GM18951 (cell line): ENCODE measurements around the gene RAD18.

Experiments used
- POLR2A ChIP-seq: IDR thresholded peaks from 4 replicates; pipeline ENCODE4 v1.6.1; 2011; ENCODE audit warnings: mild to moderate bottlenecking; ENCODE audit not compliant: insufficient read length, insufficient read depth; ENCODE audit errors: extremely low read depth
- in situ Hi-C: fragments of 300-500 bp; cut with MboI; formaldehyde crosslinking; loops from one replicate; pipeline ENCODE4 v1.12.0; 2022; ENCODE audit warnings: low sequenced_read_pairs, mixed read lengths, inconsistent platforms; ENCODE audit not compliant: unreplicated experiment

Gene RAD18

DNA sequence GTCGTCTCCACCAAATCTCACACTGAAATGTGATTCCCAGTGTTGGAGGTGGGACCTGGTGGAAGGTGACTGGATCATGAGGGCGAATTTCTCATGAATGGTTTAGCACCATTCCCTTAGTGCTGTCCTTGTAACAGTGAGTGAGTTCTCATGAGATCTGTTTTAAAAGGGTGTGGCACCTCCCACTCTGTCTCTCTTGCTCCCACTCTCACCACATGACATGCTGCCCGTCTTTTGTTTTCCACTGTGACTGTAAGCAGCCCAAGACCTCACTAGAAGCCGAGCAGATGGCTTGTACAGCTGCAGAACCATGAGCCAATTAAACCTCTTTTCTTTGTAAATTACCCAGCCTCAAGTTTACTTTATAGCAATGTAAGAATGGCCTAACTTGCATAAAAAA lies 21.2 kb downstream of the RAD18 start:
- in situ Hi-C loops, result no loop called here
- no peak for TF ChIP-seq POLR2A

DNA sequence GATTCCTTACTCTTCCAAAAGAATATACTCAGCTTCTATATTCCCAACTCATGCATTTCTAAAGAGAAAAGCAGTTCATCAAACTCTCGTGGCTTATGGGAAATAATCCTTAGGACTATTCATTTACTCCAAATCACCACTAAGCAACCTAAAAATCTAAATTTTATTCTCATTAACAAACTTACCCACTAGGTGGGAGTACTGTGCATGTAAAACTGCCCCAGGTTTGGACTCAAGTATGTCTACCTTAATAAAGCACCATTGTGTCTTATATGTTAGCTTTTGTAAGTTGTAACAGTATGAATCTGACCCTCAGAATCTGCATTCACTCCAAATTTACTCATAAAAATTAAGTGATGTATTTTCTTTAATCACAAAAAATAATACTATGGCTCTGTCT lies 25.3 kb downstream of the RAD18 start:
- no peak for TF ChIP-seq POLR2A
- in situ Hi-C loops, result no loop called here

DNA sequence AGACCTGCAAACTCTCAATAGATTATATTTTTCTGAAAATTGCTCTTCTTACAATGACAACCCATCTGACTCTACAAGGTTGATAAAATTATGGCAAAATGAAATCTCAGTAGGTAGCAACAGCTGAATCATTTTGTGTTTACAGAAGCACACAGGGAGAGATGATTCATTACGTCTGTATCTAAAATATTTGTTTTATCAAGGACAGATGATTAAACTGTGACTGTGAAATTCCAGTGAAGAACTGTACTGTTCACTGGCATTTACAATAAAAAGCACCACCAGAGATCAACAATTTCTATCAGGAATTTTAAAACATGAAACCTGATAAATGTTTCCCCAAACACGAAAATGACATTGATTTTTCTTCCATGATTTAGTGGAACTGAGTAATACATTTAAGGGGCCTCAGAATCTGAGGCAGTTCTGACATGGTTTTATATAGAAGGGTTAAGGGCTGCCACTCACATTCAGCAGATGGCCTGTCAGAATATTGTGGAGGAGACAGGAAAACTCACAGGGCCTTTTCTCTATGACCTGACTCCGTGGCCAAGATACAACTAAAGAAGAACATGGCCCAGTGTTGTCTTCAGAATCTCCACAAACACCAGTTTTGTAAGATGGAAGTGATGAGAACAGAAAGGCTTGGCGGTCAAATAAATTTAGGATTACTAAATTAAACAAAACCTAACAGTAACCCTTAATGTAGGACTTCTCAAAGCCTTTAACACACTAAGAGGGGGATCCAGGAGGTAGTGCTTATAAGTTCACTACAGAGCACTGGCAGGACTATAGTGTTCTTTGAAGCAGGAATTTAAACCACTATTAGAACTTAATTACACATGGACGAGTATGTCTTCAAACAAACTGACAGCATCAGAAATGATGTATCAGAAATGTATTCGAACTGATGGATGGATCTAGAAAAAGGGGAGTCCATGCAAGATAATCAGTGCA lies 25.9 kb downstream of the RAD18 start:
- TF ChIP-seq POLR2A, result no peak
- in situ Hi-C loops, result no loop called here

DNA sequence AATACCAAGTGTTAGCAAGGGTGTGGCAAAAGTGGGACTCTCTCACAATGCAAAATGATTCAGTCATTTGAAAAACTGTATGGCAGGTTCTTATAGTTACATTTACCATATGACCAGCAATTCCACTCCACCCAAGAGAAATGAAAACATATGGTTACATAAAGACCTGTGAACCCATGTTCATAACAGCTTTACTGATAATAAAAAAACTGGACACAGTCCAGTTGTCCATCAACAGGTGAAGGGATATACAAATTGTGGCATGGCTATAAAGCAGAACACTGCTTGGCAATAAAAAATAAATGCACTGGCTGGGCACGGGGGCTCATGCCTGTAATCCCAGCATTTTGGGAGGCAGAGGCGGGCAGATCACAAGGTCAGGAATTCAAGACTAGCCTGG lies 30.8 kb downstream of the RAD18 start:
- no peak for TF ChIP-seq POLR2A
- in situ Hi-C loops, result no loop called here

DNA sequence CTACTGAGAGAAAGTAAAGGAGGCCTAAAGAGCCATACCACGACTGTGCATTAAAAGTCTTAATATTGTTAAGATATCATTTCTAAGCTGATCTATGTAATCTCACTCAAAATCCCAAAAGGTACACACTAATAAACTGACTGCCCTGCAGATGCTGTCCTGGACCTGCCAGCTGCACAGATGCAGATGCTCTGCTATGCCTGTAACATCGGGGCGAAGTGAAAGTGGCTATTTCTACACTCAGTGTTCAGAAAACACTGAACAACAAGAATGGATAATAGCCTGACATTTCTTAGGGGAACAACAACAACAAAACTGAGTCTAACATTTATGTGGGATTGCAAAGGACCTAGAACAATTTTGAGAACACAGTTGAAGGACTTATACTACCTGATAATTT lies 31.9 kb downstream of the RAD18 start:
- in situ Hi-C loops, result no loop called here
- TF ChIP-seq POLR2A, result no peak

DNA sequence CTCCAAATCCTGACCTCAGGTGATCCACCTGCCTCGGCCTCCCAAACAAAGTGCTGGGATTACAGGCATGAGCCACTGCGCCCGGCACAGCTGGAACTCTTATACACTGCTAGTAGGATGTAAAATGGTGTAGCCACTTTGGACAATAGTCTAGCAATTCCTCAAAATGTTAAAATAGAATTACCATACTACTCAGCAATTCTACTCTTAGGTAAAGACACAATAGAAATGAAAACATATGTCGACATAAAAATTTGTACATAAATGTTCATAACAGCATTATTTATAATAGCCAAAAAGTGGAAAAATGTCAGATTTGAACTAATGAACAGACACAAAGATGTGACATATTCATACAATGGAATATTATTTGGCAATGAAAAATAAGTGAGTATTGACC lies 33.4 kb downstream of the RAD18 start:
- no peak for TF ChIP-seq POLR2A
- in situ Hi-C loops, result no loop called here

DNA sequence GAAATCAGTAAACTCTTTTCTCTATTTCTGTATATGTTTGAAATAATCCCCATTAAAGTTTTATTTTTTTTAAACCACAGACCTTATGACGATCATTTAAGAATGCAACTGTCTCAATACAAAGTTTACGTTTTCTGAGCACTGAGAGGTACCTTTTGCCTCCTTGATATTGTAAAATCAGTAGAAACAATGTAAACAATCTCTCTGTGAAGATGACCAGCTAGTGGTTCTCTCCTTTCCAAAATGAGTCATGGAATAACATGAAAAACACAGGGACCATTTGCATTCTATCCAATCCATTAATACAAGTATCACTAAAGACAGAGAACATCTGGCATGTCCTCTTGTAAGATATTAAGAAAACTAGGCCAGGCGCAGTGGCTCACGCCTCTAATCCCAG lies 48.8 kb downstream of the RAD18 start:
- in situ Hi-C loops, result no loop called here
- TF ChIP-seq POLR2A, result no peak

DNA sequence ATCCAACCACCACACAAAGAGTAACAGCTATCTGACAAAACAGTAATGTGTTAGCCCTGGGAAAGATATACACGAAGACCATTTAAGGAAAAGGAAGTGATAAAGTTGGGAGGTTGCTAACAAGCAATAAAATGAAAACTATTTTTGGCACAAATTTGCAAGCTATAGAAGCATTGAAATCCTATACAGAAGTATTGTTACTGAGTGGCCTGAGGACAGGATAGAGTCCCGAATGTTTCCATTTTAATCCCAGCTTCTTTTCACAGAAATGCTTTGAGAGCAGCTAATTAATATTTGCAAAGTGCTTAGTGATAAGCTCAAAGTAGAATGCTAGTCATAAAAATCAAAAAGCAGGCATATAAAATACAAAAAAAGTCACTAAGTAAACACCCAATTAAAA lies 51.5 kb downstream of the RAD18 start:
- TF ChIP-seq POLR2A, result no peak
- in situ Hi-C loops, result no loop called here

DNA sequence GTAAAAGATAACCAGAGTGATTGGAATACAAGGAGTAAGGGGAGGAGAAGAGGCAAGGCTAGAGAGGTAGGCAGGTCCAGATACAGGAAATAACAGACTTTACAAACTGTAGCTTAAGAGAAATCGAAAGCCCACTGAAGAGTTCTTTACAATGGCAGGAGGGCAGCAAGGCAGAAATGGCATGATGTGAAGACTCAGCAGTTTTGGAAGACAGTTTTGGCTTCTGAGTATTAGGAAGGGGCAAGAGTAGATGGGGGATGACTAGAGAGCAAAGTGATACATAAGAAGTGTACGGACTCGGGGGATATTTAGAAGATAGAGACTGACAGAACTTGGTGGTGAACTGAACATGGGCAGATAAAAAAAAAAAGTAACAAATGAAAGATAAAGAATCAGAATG lies 54.1 kb downstream of the RAD18 start:
- in situ Hi-C loops, result no loop called here
- no peak for TF ChIP-seq POLR2A

DNA sequence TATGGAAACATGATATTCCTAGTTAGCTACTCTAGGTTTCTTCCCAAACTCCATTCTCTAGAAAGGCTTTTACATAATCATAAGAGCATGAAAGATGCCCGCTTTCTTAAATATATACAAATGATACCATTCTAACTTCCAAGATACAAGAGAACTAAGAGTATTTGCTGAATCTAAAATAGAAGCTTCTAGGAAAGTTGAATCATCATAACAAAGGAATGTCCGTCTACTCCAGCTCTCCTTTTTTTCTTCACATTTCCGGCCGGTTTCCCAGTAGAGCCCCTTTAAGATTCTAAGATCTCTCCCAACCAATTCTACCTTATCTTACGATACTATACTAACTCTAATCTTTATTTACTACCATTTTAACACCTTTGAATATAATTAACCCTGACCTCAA lies 60.1 kb downstream of the RAD18 start:
- in situ Hi-C loops, result no loop called here
- no peak for TF ChIP-seq POLR2A

DNA sequence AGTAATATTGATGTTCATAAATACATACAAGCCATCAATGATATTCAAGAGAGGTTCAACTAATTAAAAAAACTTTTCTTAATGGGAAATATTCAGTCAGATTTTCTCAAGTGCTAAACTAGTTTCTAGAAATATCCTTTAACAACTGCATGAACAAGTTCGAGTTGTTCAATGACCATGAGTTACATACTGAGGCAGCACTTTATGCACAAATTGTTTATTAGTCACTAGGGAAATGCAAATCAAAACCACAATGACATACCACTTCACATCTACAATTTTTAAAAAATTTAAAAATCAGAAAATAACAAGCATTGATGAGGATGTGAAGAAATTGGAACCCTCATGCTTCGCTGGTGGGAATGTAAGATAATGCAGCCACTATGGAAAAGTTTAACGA lies 62.4 kb downstream of the RAD18 start:
- TF ChIP-seq POLR2A, result no peak
- in situ Hi-C loops, result no loop called here

DNA sequence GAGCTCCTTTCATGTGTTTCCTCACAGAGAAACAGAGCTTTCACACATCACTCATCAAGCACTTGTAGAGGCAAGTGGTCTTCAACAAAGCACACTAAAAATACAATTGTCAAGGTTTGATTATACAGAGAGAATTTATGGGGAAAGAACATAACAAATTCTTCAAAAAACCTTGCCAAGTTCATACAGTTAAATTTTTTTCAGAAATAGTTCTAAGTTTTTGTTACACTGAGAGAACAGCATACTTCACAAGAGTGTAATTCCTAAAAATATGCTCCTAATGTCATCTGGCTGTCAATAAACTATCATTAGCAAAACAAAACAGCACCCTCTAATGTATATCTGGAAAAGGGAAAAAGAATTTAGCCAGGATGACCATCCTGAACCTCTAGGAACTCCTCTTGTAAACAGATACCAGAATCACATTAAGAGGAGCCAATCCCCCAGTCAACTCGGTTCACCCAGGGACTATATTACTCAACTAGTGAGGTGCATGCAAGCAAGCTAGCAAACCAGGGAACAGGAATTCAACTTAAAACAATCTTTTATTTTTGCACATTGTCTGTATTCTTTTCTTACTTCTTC lies 63.3 kb downstream of the RAD18 start:
- in situ Hi-C loops, result no loop called here
- TF ChIP-seq POLR2A, result no peak

DNA sequence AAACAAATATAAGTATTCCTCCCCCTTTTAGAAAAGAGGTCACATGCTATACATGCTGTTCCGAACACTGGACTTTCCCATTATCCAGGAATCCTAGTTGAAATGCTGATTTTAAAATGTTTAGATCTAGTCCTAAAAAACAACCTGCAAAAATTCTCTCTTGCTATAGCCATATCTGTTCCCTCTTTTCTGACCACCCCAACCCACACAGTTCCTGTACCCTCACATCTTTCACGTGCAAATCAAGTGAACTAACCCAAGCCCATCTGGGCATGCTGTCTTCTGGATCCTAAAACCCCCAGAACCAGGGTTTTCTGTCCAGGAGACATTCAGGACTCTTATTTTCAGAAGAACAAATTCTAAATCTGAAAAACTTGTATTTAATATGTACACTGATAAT lies 67.4 kb downstream of the RAD18 start:
- no peak for TF ChIP-seq POLR2A

DNA sequence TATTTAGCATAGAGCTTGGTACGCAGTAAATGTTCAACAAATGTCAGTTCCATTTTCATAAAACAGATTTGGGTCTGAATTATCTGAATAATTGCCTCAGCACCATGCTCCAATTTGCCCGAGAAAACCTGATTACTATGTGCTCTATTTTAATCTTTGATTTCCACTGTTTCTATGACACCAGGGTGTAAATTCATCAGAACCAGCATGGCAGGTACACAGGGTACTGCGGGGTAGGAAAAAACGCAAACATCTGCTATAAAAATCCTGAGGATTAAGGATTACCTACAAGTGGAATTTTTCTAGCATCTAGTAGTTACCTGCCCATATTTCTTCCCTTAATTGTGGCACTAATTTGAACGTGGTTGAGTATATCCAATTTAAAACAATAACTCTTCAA lies 70.3 kb downstream of the RAD18 start:
- no peak for TF ChIP-seq POLR2A
- in situ Hi-C loops, result no loop called here

More for the DNA sequence above, 67.4 kb downstream of the RAD18 start:
- in situ Hi-C loops, result no loop called here

DNA sequence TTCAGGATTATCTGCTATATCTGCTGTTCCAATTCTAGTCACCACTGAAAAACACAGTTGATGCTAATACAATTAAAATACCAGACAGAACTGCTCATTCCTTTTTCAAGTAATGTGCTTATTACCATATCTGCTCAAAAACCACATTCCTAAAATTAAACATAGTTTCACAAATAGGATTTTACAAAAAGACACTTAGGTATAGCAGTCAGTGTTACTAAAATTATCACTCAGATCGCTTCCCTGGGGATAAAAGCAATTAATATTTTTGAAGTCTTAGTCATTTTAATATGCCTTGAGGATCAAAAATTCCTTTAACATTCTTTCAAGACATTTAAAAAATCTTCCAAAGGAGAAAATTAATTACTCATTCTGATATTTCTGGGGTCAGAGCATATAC lies 71.5 kb downstream of the RAD18 start:
- TF ChIP-seq POLR2A, result no peak
- in situ Hi-C loops, result no loop called here

DNA sequence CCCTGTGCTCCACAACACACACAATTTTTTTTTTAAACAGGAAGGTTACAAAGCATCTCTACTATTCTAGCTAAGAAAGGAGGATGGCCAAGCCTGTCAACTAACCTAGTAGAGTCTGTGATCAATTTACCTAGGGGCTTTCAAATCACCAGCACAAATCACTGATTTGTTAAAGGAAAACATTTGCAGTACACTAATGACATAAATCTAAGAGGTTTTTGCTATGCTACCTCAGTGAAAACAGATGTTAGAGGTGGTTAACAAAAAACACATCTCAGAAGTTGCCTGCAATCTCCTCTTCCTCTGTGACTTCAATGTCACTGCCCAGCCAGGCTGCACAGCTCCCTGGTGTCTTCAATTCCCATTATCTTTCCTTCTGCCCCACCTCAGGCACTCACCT lies 72.0 kb downstream of the RAD18 start:
- in situ Hi-C loops, result no loop called here
- TF ChIP-seq POLR2A, result no peak
